HepG2 (cell line): ENCODE measurements around the gene RPL35A. TPM values are rescaled to one million over a fixed set of nuclear protein-coding genes. Genes with fewer than 3 reads are reported as not detected.

Source experiments
- ATAC-seq: fragments of 200-7000 bp; cut with Tn5 transposase; 3 replicates; pipeline ENCODE4 v1.9.1; 2020; ENCODE audit warnings: mild to moderate bottlenecking, moderate library complexity
- BruUV-seq: library from RNA; stranded (reverse); fragments of 400-500 nt; replicated peaks from 2 replicates; lab custom pipeline; 2021; lab: Mats Ljungman, UMichigan
- CTCF ChIA-PET: fragments of 300-600 bp; formaldehyde crosslinking; extraction: SDS; loops from one replicate; lab custom pipeline; 2021; ENCODE audit warnings: low total read pairs, inconsistent platforms, low intra/inter-chr PET ratio; lab: Yijun Ruan, JAX
- POLR2A ChIA-PET: fragments of 350-600 bp; sonication (Branson Sonifier 250); formaldehyde crosslinking; loops from one replicate; lab custom pipeline; 2020; ENCODE audit warnings: antibody characterized with exemption, inconsistent platforms; lab: Yijun Ruan, JAX
- DNase-seq: peaks from one replicate; pipeline ENCODE4 v3.0.0-alpha.2; 2015; ENCODE audit warnings: low spot score
- FAIRE-seq: peaks from 3 replicates; lab custom pipeline; 2011; peaks lifted over from hg19 to GRCh38; lab: Jason Lieb, UNC
- H2AFZ ChIP-seq: one replicate; pipeline ENCODE4 v1.6.1; 2011; ENCODE audit warnings: low read length, inconsistent platforms
- H3K27ac ChIP-seq: fragments of 300-600 bp; 3 replicates; pipeline ENCODE4 v1.8.0; 2011; ENCODE audit warnings: mixed run types, mild to moderate bottlenecking, mixed read lengths, low read length, inconsistent platforms; ENCODE audit not compliant: insufficient read depth; ENCODE audit errors: extremely low read length
- H3K27me3 ChIP-seq, 2 experiments: fragments of 200-600 bp in 1 of 2; 2 replicates in 1 of 2; 3 replicates in 1 of 2; pipeline versions ENCODE4 v1.6.0 to v1.8.0; 2011; ENCODE audit warnings: low read length in 2 of 2, mild to moderate bottlenecking in 2 of 2, moderate library complexity in 2 of 2, inconsistent platforms in 1 of 2; ENCODE audit not compliant: insufficient read depth in 2 of 2, control insufficient read depth in 1 of 2
- H3K36me3 ChIP-seq, 2 experiments: fragments of 200-600 bp in 1 of 2; replicated peaks in 1 of 2; 2 replicates in 1 of 2; 3 replicates in 1 of 2; pipeline versions ENCODE4 v1.5.1 to v1.8.0; 2011; ENCODE audit warnings: low read length in 2 of 2, inconsistent platforms in 1 of 2; ENCODE audit not compliant: insufficient read depth in 2 of 2, control insufficient read depth in 1 of 2
- H3K4me1 ChIP-seq: 2 replicates; pipeline ENCODE4 v1.5.1; 2012; ENCODE audit warnings: low read length, inconsistent platforms; ENCODE audit not compliant: insufficient read depth
- H3K4me2 ChIP-seq: 2 replicates; pipeline ENCODE4 v1.6.0; 2011; ENCODE audit warnings: low read depth, low read length, inconsistent platforms
- H3K4me3 ChIP-seq, 3 experiments: fragments of 200-600 bp in 1 of 3; sonication (generic), shearing (Covaris generic) in 1 of 3; replicated peaks in 1 of 3; 2 replicates each; pipeline ENCODE4 v1.5.1; 2011 to 2016; ENCODE audit warnings: low read length in 3 of 3, inconsistent platforms in 2 of 3, low read depth in 2 of 3, mild to moderate bottlenecking in 2 of 3, control low read depth in 1 of 3, mixed read lengths in 1 of 3; ENCODE audit not compliant: insufficient read depth in 1 of 3
- H3K79me2 ChIP-seq: one replicate; pipeline ENCODE4 v1.6.1; 2011; ENCODE audit warnings: low read length, inconsistent platforms; ENCODE audit not compliant: insufficient read depth
- H3K9ac ChIP-seq: 2 replicates; pipeline ENCODE4 v1.6.0; 2011; ENCODE audit warnings: mild to moderate bottlenecking, low read depth, low read length, inconsistent platforms; ENCODE audit not compliant: insufficient read depth
- H3K9me3 ChIP-seq: 2 replicates; pipeline ENCODE4 v1.5.1; 2012; ENCODE audit warnings: mild to moderate bottlenecking, low read length
- H4K20me1 ChIP-seq: 2 replicates; pipeline ENCODE4 v1.6.0; 2011; ENCODE audit warnings: inconsistent platforms, mild to moderate bottlenecking, low read length, moderate library complexity; ENCODE audit not compliant: insufficient read depth
- ARID2 ChIP-seq: sonication (generic); formaldehyde crosslinking; IDR thresholded peaks from 2 replicates; pipeline ENCODE4 v1.8.1; 2022; ENCODE audit warnings: mild to moderate bottlenecking, missing genetic modification reagents, borderline replicate concordance
- BCL6 ChIP-seq: IDR thresholded peaks from 2 replicates; pipeline ENCODE4 v1.6.1; 2016; ENCODE audit warnings: missing genetic modification reagents, missing compliant biosample characterization
- CCDC6 ChIP-seq: sonication (generic); formaldehyde crosslinking; IDR thresholded peaks from 2 replicates; pipeline ENCODE4 v1.8.1; 2022; ENCODE audit warnings: mild to moderate bottlenecking, missing genetic modification reagents, moderate library complexity
- CEBPG ChIP-seq: IDR thresholded peaks from 2 replicates; pipeline ENCODE4 v1.6.1; 2016
- EP300 ChIP-seq, 3 experiments: sonication (generic) in 1 of 3; formaldehyde crosslinking in 1 of 3; IDR thresholded peaks; 2 replicates each; pipeline versions ENCODE4 v1.5.1 to v1.6.1; 2011 to 2020; ENCODE audit warnings: low read depth in 2 of 3, low read length in 2 of 3, borderline replicate concordance in 1 of 3, improper control_type of control experiment in 1 of 3, mild to moderate bottlenecking in 1 of 3, missing genetic modification reagents in 1 of 3, moderate library complexity in 1 of 3
- FOXC1 ChIP-seq: sonication (generic); formaldehyde crosslinking; IDR thresholded peaks from 2 replicates; pipeline ENCODE4 v1.8.0; 2022; ENCODE audit warnings: mild to moderate bottlenecking, missing genetic modification reagents, borderline replicate concordance
- HOXA5 ChIP-seq: sonication (generic); formaldehyde crosslinking; IDR thresholded peaks from 2 replicates; pipeline ENCODE4 v1.4.0; 2020; ENCODE audit warnings: missing genetic modification reagents
- HOXD1 ChIP-seq: sonication (generic); formaldehyde crosslinking; IDR thresholded peaks from 2 replicates; pipeline ENCODE4 v1.5.0; 2020; ENCODE audit warnings: missing genetic modification reagents
- MTERF4 ChIP-seq: sonication (generic); formaldehyde crosslinking; IDR thresholded peaks from 2 replicates; pipeline ENCODE4 v1.8.0; 2023; ENCODE audit warnings: mild to moderate bottlenecking, missing genetic modification reagents
- NFE2L2 ChIP-seq: fragments of 150-350 bp; IDR thresholded peaks from 2 replicates; pipeline ENCODE4 v1.6.1; 2014; ENCODE audit warnings: low read length
- POLR2A ChIP-seq, 2 experiments: IDR thresholded peaks; 2 replicates each; pipeline ENCODE4 v1.6.1; 2011; ENCODE audit warnings: low read depth in 2 of 2, low read length in 2 of 2, mild to moderate bottlenecking in 1 of 2, moderate library complexity in 1 of 2; ENCODE audit not compliant: insufficient read depth in 1 of 2
- TFDP2 ChIP-seq: sonication (generic); formaldehyde crosslinking; IDR thresholded peaks from 2 replicates; pipeline ENCODE4 v1.4.0; 2020; ENCODE audit warnings: missing genetic modification reagents
- TMF1 ChIP-seq: sonication (generic); formaldehyde crosslinking; IDR thresholded peaks from 2 replicates; pipeline ENCODE4 v1.8.1; 2022; ENCODE audit warnings: low read depth, missing genetic modification reagents
- YEATS4 ChIP-seq: sonication (generic); formaldehyde crosslinking; IDR thresholded peaks from 2 replicates; pipeline ENCODE4 v1.4.0; 2020; ENCODE audit warnings: missing genetic modification reagents, borderline replicate concordance
- ZBTB21 ChIP-seq: sonication (generic); formaldehyde crosslinking; IDR thresholded peaks from 2 replicates; pipeline ENCODE4 v1.4.0; 2020; ENCODE audit warnings: missing genetic modification reagents
- ZBTB42 ChIP-seq: sonication (generic); formaldehyde crosslinking; IDR thresholded peaks from 2 replicates; pipeline ENCODE4 v1.5.0; 2020; ENCODE audit warnings: mild to moderate bottlenecking, missing genetic modification reagents
- ZNF34 ChIP-seq: sonication (generic); formaldehyde crosslinking; IDR thresholded peaks from 2 replicates; pipeline ENCODE4 v1.4.0; 2020; ENCODE audit warnings: mild to moderate bottlenecking, missing genetic modification reagents, borderline replicate concordance
- ZNF619 ChIP-seq: sonication (generic); formaldehyde crosslinking; IDR thresholded peaks from 2 replicates; pipeline ENCODE4 v1.4.0; 2020; ENCODE audit warnings: mild to moderate bottlenecking, missing genetic modification reagents
- ZNF703 ChIP-seq: sonication (generic); formaldehyde crosslinking; IDR thresholded peaks from 2 replicates; pipeline ENCODE4 v1.5.1; 2020; ENCODE audit warnings: missing genetic modification reagents, mild to moderate bottlenecking, moderate library complexity, borderline replicate concordance
- ZNF768 ChIP-seq: sonication (generic); formaldehyde crosslinking; IDR thresholded peaks from 2 replicates; pipeline ENCODE4 v1.4.0; 2020; ENCODE audit warnings: missing genetic modification reagents
- ZSCAN9 ChIP-seq: IDR thresholded peaks from 2 replicates; pipeline ENCODE4 v1.6.1; 2016; ENCODE audit warnings: borderline replicate concordance
- WGBS: methylation state at CpG from one replicate; pipeline ENCODE4 v1.1.6; 2017; ENCODE audit warnings: low lambda C conversion rate; 5-methylcytosine and 5-hydroxymethylcytosine counted together
- in situ Hi-C: cut with HindIII; loops from 2 replicates; pipeline ENCODE4 v1.10.0; 2017; ENCODE audit warnings: low pct_unique_long_range_greater_than_20kb; ENCODE audit not compliant: extremely low pct_ligation_motif_present
- intact Hi-C: fragments of 100-400 bp; cut with micrococcal nuclease; formaldehyde crosslinking; loops from one replicate; pipeline ENCODE4 v1.10.0; 2022; ENCODE audit not compliant: unreplicated experiment
- polyA plus RNA-seq, 8 experiments: library from polyadenylated mRNA; depleted of rRNA in 3 of 8; stranded (reverse) in 7 of 8; unstranded in 1 of 8; fragments of >200 nt; fragmentation: Illumina TruSeq in 4 of 8; extraction: Trizol in 4 of 8; gene quantifications; 2 replicates each; pipeline versions ENCODE4 v1.2.1 to v1.2.3, GENCODE V29; 2011 to 2016; ENCODE audit warnings: low read depth in 4 of 8, missing spikeins in 1 of 8, mixed read lengths in 1 of 8; ENCODE audit not compliant: insufficient read depth in 1 of 8
- total RNA-seq, 5 experiments: library from RNA; depleted of rRNA; stranded (reverse); fragments of >200 nt; fragmentation: Illumina TruSeq; extraction: Trizol; gene quantifications; 2 replicates each; pipeline ENCODE4 v1.2.3, GENCODE V29; 2016; ENCODE audit warnings: low read depth in 1 of 5
- TF ChIP-seq, protein P1 (sequence below): sonication (generic); formaldehyde crosslinking; IDR thresholded peaks from 2 replicates; pipeline ENCODE4 v1.4.0; 2020; ENCODE audit warnings: low read depth, mild to moderate bottlenecking, missing genetic modification reagents

The RPL35A gene
- total and polyA plus RNA-seq, 2 of the 13 experiments (the other 11 are each of a cell fraction or from before 2014, with no cell fraction given): 1,001 to 1,582 TPM

- BruUV-seq: no TSS peak
- ChIA-PET POLR2A (interaction anchor here (1.5 kb wide), 1 partner anchor 10 kb away, joined by 7 read pairs; the partner anchor contains the start of gene RPL35A), CTCF (no interaction called here)
- peak; percentile 87 for ATAC-seq
- Histone ChIP-seq H3K9ac (peak within 1 kb of the TSS; percentile 77), H3K27me3 (no peaks in the 10 kb centered on the region; a peak in 1 of 5 replicates), H3K79me2 (no peaks in the 10 kb centered on the region), H2AFZ (peak within 1 kb of the TSS; percentile 85), H3K27ac (peak within 1 kb of the TSS; percentile 60), H3K9me3 (no peaks in the 10 kb centered on the region), H3K4me3 (peak within 1 kb of the TSS; percentile 76 to 88 (median 81)), H4K20me1 (peaks cover 5% of the 10 kb centered on the region), H3K4me2 (peak within 1 kb of the TSS; percentile 91), H3K36me3 (peaks cover 0 to 16% of the 10 kb centered on the region in 2 experiments; a peak in 4 of 5 replicates), H3K4me1 (peaks cover 49% of the 10 kb centered on the region)
- in situ Hi-C loops (no loop called here), intact Hi-C loops (no loop called here)
- DNase-seq: peak; percentile 86
- WGBS: 4% methylated on average over 11 of the region's 62 CpGs
- peak; percentile 68 for FAIRE-seq
- TF ChIP-seq CCDC6 (CRISPR knock-in tag) (peak; percentile 48; the same call in 1 of the 2 replicates), CEBPG (peak; percentile 14; the same call in 1 of the 2 replicates), ZNF619 (CRISPR knock-in tag) (0 out of 2 replicates have a peak, but pooled peaks have one; percentile 70), HOXA5 (CRISPR knock-in tag) (no peak), ZBTB42 (CRISPR knock-in tag) (no peak), FOXC1 (no peak), EP300 (IDR thresholded peaks at IDR 0.05; ENCODE audit: low read depth in 2 of 2, low read length in 2 of 2) (0 out of 4 replicates have a peak, but pooled peaks of 1 of the 2 experiments have one; percentile 25), EP300 (CRISPR knock-in tag; IDR thresholded peaks at IDR 0.05; ENCODE audit: borderline replicate concordance) (no peak), ZNF703 (CRISPR knock-in tag) (no peak), NFE2L2 (no peak), MTERF4 (peak; percentile 68; the same call in 1 of the 2 replicates), HOXD1 (no peak), TMF1 (CRISPR knock-in tag) (peak; percentile 56; the same call in 1 of the 2 replicates), YEATS4 (CRISPR knock-in tag) (no peak), ZNF34 (CRISPR knock-in tag) (no peak), TFDP2 (peak; percentile 90), ZNF768 (CRISPR knock-in tag) (0 out of 2 replicates have a peak, but pooled peaks have one; percentile 18), POLR2A (IDR thresholded peaks at IDR 0.05; ENCODE audit: insufficient read depth in 1 of 2, low read depth in 2 of 2, low read length in 2 of 2) (peak; percentile 68 to 81; a peak in 3 of 4 replicates), BCL6 (peak; percentile 42), ZSCAN9 (CRISPR knock-in tag) (0 out of 2 replicates have a peak, but pooled peaks have one; percentile 45), ZBTB21 (0 out of 2 replicates have a peak, but pooled peaks have one; percentile 37), ARID2 (no peak)
- TF ChIP-seq, protein P1, sequence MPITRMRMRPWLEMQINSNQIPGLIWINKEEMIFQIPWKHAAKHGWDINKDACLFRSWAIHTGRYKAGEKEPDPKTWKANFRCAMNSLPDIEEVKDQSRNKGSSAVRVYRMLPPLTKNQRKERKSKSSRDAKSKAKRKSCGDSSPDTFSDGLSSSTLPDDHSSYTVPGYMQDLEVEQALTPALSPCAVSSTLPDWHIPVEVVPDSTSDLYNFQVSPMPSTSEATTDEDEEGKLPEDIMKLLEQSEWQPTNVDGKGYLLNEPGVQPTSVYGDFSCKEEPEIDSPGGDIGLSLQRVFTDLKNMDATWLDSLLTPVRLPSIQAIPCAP: no peak
Observed at GRCh38 chr3:197959891-197960693, 10.1 kb downstream of the RPL35A start, which contains the start of gene LMLN. Gene LMLN (plus strand): TSS chr3:197960217. CDS start chr3:197960246, 29 bp downstream.
